NCI-H1694 (cell line): Measurements from ENCODE around the gene DLGAP3.

ENCODE experiments used
- DNase-seq: peaks from one replicate; lab custom pipeline; 2025; lab: John Stamatoyannopoulos, UW

The DLGAP3 gene

GRCh38 chr1:34867415-34867814 lies 62.0 kb downstream of the DLGAP3 start:
- DNase-seq = no peak

- no peak for DNase-seq
Observed at GRCh38 chr1:34866762-34867109, 62.7 kb downstream of the DLGAP3 start.

GRCh38 chr1:34865981-34866761 lies 63.3 kb downstream of the DLGAP3 start:
- DNase-seq = peak; percentile 30

GRCh38 chr1:34865573-34865972 lies 63.9 kb downstream of the DLGAP3 start:
- DNase-seq = no peak

GRCh38 chr1:34864759-34865158 lies 64.7 kb downstream of the DLGAP3 start:
- DNase-seq = no peak

- DNase-seq = no peak
Observed at GRCh38 chr1:34863501-34863900, 65.9 kb downstream of the DLGAP3 start.

GRCh38 chr1:34859446-34860200 lies 69.8 kb downstream of the DLGAP3 start, which contains the start of gene SMIM12:
TSS of gene SMIM12 (minus strand) at chr1:34859749. CDS start at chr1:34855977, 3,772 bp downstream.
- peak; percentile 53 for DNase-seq

GRCh38 chr1:34858901-34859445 lies 70.5 kb downstream of the DLGAP3 start:
- no peak for DNase-seq

GRCh38 chr1:34856697-34857096 lies 72.8 kb downstream of the DLGAP3 start:
- no peak for DNase-seq

- DNase-seq = peak; percentile 93
Observed at GRCh38 chr1:34852677-34853217, 76.7 kb downstream of the DLGAP3 start.

GRCh38 chr1:34851431-34852105 lies 77.9 kb downstream of the DLGAP3 start:
- no peak for DNase-seq

- DNase-seq = no peak
Observed at GRCh38 chr1:34850382-34850781, 79.1 kb downstream of the DLGAP3 start.

GRCh38 chr1:34847094-34847493 lies 82.4 kb downstream of the DLGAP3 start:
- DNase-seq = no peak

GRCh38 chr1:34846265-34846664 lies 83.2 kb downstream of the DLGAP3 start:
- DNase-seq = no peak

- DNase-seq = no peak
Observed at GRCh38 chr1:34845131-34845901, 84.1 kb downstream of the DLGAP3 start.

GRCh38 chr1:34844252-34844634 lies 85.2 kb downstream of the DLGAP3 start:
- DNase-seq = no peak

GRCh38 chr1:34843392-34844251 lies 85.8 kb downstream of the DLGAP3 start:
- no peak for DNase-seq

GRCh38 chr1:34842952-34843371 lies 86.5 kb downstream of the DLGAP3 start:
- no peak for DNase-seq

- DNase-seq = no peak
Observed at GRCh38 chr1:34842073-34842472, 87.4 kb downstream of the DLGAP3 start.

- no peak for DNase-seq
Observed at GRCh38 chr1:34840426-34840825, 89.0 kb downstream of the DLGAP3 start.
